WTC11 (cell line): ENCODE results near the gene RASGRF2.

Experiments used
- CREM ChIP-seq: sonication (generic); formaldehyde crosslinking; IDR thresholded peaks from 2 replicates; pipeline ENCODE4 v1.8.1; 2022; ENCODE audit warnings: mild to moderate bottlenecking, missing genetic modification reagents, moderate library complexity
- MXD4 ChIP-seq: fragments of 250-450 bp; sonication (Bioruptor Pico); IDR thresholded peaks from 2 replicates; pipeline ENCODE4 v1.8.0; 2021; ENCODE audit warnings: mild to moderate bottlenecking, moderate library complexity, borderline replicate concordance
- TCF7 ChIP-seq: sonication (generic); formaldehyde crosslinking; IDR thresholded peaks from 2 replicates; pipeline ENCODE4 v1.8.0; 2022; ENCODE audit warnings: mild to moderate bottlenecking, low read depth, missing genetic modification reagents, moderate library complexity
- TF ChIP-seq, protein P1 (sequence below): sonication (generic); formaldehyde crosslinking; IDR thresholded peaks from 2 replicates; pipeline ENCODE4 v1.8.0; 2022; ENCODE audit warnings: mild to moderate bottlenecking, missing genetic modification reagents
- TF ChIP-seq, protein P2 (sequence below): fragments of 200-600 bp; IDR thresholded peaks from 2 replicates; pipeline ENCODE4 v1.8.0; 2022; ENCODE audit warnings: antibody characterized with exemption

DNA sequence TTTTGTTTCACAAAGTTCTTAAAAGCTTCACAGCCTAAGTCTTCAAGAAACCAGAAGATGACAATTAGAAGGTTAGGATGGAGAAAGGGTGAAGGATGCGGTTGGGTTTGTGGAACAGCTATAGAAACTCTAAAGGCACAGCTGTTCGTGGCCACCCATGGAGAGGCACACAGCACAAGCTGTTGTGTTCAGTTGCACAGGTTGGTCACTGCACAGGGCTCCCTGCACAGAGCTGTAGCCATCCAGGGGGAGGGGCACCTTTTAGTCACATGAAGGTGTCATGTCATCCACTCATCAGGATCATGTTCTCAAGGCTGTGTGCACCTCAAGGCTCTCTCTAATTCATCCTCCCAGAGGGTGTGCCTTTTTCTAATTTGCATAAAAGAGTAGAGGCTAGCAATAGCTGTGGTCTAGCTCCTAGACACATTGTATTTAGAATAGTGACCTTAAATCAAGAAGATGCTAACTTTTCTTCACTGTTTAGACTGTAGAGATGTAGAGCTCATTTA lies 5.0 kb upstream of the RASGRF2 start:
- no peak for TF ChIP-seq CREM
- TF ChIP-seq, protein P1, sequence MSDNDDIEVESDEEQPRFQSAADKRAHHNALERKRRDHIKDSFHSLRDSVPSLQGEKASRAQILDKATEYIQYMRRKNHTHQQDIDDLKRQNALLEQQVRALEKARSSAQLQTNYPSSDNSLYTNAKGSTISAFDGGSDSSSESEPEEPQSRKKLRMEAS (CRISPR knock-in tag) = no peak
- no peak for TF ChIP-seq TCF7
- TF ChIP-seq MXD4 (CRISPR knock-in tag) = no peak
- TF ChIP-seq, protein P2, sequence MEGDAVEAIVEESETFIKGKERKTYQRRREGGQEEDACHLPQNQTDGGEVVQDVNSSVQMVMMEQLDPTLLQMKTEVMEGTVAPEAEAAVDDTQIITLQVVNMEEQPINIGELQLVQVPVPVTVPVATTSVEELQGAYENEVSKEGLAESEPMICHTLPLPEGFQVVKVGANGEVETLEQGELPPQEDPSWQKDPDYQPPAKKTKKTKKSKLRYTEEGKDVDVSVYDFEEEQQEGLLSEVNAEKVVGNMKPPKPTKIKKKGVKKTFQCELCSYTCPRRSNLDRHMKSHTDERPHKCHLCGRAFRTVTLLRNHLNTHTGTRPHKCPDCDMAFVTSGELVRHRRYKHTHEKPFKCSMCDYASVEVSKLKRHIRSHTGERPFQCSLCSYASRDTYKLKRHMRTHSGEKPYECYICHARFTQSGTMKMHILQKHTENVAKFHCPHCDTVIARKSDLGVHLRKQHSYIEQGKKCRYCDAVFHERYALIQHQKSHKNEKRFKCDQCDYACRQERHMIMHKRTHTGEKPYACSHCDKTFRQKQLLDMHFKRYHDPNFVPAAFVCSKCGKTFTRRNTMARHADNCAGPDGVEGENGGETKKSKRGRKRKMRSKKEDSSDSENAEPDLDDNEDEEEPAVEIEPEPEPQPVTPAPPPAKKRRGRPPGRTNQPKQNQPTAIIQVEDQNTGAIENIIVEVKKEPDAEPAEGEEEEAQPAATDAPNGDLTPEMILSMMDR = no peak
